GM06990 (cell line): ENCODE results near the gene CLEC19A.

Experiments used
- DNase-seq: peaks from one replicate; pipeline ENCODE4 v3.0.0-alpha.2; 2011; ENCODE audit not compliant: insufficient read length; ENCODE audit errors: extremely low read depth
- H3K27me3 ChIP-seq: replicated peaks from 2 replicates; pipeline ENCODE4 v1.6.0; 2011; ENCODE audit warnings: low read length; ENCODE audit not compliant: control insufficient read depth, insufficient read depth
- H3K36me3 ChIP-seq: 2 replicates; pipeline ENCODE4 v1.5.1; 2011; ENCODE audit warnings: low read length; ENCODE audit not compliant: control insufficient read depth, insufficient read depth
- H3K4me3 ChIP-seq: replicated peaks from 2 replicates; pipeline ENCODE4 v1.5.1; 2011; ENCODE audit warnings: low read depth, mild to moderate bottlenecking, control low read depth, low read length
- CTCF ChIP-seq: IDR thresholded peaks from 2 replicates; pipeline ENCODE4 v1.5.1; 2011; ENCODE audit warnings: low read length, control low read depth, mild to moderate bottlenecking, inconsistent platforms; ENCODE audit not compliant: insufficient read depth, poor library complexity, severe bottlenecking

The CLEC19A gene

DNA sequence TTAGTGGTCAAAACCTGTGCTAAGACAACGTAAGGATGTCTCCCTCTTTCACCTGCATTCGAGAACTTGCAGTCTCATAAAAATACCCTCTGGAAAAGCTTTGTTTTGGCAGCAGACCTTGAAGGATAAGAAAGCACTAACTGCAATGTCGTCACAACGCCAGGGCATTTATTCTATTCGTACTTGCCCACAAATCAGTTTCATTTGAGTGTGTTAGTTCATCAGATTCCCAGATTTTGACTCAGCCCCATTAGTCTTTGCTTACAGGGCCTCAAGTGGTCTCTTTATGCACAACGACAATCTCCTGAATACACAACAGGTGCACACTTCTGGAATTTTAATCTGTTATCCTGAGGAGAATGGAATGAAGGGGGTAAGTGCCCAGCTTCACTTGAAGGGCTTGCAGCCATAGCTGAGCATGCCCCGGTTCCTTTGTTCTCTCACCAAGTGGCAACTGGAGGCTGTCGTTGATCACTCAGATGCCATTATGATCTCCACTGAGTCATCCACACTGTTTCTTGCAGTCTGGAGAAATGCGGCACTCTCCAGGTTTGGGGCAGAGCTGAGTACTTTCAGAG, 58.8 kb downstream of the CLEC19A start:
- no peak for TF ChIP-seq CTCF
- no peak for DNase-seq
- Histone ChIP-seq H3K27me3 (no peaks in the 10 kb centered on the region; the same call in none of the 2 replicates), H3K4me3 (no peak overlapping the region), H3K36me3 (no peaks in the 10 kb centered on the region)

DNA sequence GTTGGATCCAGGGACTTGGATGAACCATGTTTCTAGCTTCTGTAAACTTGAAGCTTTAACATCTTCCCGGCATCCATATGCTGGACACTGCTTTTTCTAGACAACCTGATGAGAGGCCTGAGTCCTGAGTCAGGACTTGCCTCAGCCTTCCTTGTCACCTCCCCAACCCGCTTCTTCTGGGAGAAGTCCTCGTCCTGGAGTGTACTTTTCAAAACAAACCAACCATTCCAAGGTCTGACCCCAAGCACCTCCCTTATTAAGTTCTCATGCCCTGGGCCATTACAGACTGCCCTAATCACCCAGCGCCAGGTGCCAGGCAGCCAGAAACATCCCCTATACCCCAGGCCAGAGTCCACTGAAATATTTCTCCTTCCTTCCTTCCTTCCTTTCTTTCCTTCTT, 59.4 kb downstream of the CLEC19A start:
- Histone ChIP-seq H3K27me3 (no peaks in the 10 kb centered on the region; the same call in none of the 2 replicates), H3K36me3 (no peaks in the 10 kb centered on the region), H3K4me3 (no peak overlapping the region)
- DNase-seq: no peak
- no peak for TF ChIP-seq CTCF

DNA sequence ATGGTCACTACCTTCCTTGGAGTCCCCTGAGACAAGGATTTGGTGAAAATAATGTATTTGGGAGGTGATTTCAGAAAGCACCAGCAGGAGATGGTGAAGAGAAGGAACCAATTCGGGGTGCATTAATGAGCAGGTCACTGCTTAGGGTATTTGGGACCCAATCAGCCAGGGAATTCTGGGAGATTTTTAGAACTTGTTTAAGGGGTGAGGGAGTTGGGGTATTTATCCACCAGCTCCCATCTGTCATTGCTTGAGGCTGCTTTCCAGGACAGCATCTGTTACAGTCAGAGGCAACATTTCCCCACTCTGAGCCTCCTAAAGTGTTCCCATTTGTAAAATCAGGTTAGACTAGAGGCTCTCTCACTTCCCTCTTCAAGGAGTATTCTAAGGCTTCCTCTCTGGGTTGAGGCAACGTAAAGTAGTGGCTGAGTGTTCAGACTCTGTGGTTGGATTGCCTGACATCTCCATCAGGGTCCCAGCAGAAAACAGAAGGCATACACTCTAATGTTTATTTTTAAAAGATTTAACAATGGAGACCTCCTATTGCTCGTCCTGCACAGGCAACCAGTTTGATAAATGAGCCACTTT, 60.9 kb downstream of the CLEC19A start:
- Histone ChIP-seq H3K27me3 (no peaks in the 10 kb centered on the region; the same call in none of the 2 replicates), H3K36me3 (no peaks in the 10 kb centered on the region), H3K4me3 (no peak overlapping the region)
- DNase-seq: no peak
- TF ChIP-seq CTCF: no peak

DNA sequence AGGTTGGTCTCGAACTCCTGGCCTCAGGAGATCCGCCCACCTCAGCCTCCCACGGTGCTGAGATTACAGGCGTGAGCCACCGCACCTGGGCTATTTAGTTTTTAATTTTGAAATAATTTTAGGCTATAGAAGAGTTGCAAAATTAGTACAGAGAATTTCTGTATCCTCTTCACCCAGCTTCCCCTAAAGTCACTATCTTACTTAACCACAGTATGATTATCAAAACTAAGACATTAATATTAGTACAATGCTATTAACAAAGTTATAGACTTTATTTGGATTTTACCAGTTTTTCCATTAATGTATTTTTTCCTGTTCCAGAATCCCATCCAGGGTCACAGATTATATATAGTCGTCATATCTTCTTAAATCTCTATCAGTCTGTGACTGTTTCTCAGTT, 62.6 kb downstream of the CLEC19A start:
- no peak for TF ChIP-seq CTCF
- no peaks in the 10 kb centered on the region for H3K36me3 ChIP-seq
- no peak overlapping the region for H3K4me3 ChIP-seq
- DNase-seq: no peak
- H3K27me3 ChIP-seq: no peaks in the 10 kb centered on the region; the same call in none of the 2 replicates

DNA sequence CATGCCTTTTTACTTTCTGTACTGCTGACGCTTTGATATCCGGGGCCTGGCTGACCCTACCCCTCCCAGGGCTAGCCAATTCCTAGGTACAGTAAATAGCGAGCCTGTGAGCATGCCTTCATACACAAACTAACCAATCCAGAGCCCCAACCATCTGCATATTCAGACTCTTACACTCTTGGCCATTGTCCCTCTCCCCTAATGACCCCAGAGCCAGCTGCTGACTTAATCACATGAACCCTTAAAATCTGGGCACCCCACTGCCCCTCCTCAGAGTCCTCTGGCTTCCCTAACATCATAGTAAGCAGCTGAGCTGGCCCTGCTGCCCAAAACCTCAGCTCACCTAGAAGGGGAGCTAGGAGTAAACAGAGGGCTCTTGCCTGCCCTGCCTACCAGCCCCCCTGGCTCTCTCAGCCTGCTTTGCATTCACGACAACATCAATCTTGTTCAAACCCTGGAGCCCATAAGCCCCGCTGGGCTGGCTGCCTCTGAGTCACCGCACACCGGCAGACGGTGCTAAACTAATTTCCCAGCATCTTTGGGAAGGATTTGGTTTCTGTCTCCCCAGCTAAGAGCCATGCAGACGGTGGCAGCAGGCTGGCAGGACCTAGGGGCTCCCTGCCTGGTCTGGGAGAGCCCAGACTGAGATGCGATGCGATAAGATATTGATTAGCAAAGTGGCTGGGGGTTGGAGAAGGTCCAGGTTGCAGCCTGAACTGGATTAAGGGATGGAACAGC, 63.2 kb downstream of the CLEC19A start:
- no peak for DNase-seq
- Histone ChIP-seq H3K4me3 (no peak overlapping the region), H3K27me3 (no peaks in the 10 kb centered on the region; the same call in none of the 2 replicates), H3K36me3 (no peaks in the 10 kb centered on the region)
- TF ChIP-seq CTCF: no peak
